ENCODE results near the gene SCN4A. TPM values are rescaled to one million over a fixed set of nuclear protein-coding genes. Genes with fewer than 3 reads are reported as not detected.

SCN4A gene
- polyA plus RNA-seq, 1 donor from 2014 or later: not detected

- Histone ChIP-seq H2AFZ (ENCODE audit: low read depth, low read length) (no peak overlapping the region), H4K20me1 (ENCODE audit: insufficient read depth) (no peaks in the 10 kb centered on the region), H3K9me2 (ENCODE audit: insufficient read depth, low read length) (no peaks in the 10 kb centered on the region), H3K9ac (ENCODE audit: low read length) (no peak overlapping the region), H3K36me3 (ENCODE audit: insufficient read depth, low read length) (no peaks in the 10 kb centered on the region), H3K27me3 (ENCODE audit: insufficient read depth, low read depth, low read length) (no peaks in the 10 kb centered on the region), H3K79me2 (replicated peaks; ENCODE audit: insufficient read depth, low read length) (no peaks in the 10 kb centered on the region), H3K4me2 (ENCODE audit: low read length) (no peak overlapping the region), H3K4me3 (ENCODE audit: low read length) (no peak overlapping the region), H3F3A (ENCODE audit: insufficient read depth, low read length, poor library complexity, severe bottlenecking) (no peaks in the 10 kb centered on the region), H3K9me3 (ENCODE audit: low read length) (no peaks in the 10 kb centered on the region), H3K27ac (ENCODE audit: low read length) (no peak overlapping the region)
- TF ChIP-seq REST (IDR thresholded peaks at IDR 0.05; ENCODE audit: borderline replicate concordance) (no peak), SMC3 (conservative IDR thresholded peaks at IDR 0.05; ENCODE audit: poor library complexity) (no peak), MXI1 (conservative IDR thresholded peaks at IDR 0.05; ENCODE audit: poor library complexity, severe bottlenecking) (no peak), RAD21 (conservative IDR thresholded peaks at IDR 0.05) (no peak), POLR2AphosphoS5 (IDR thresholded peaks at IDR 0.05) (no peak), TAF1 (IDR thresholded peaks at IDR 0.05; ENCODE audit: low read depth) (no peak), EZH2 (IDR thresholded peaks at IDR 0.05; ENCODE audit: borderline replicate concordance, insufficient read depth, low read length, poor library complexity, severe bottlenecking) (no peak), CTCF (IDR thresholded peaks at IDR 0.05; ENCODE audit: poor library complexity, severe bottlenecking) (no peak), EP300 (conservative IDR thresholded peaks at IDR 0.05; ENCODE audit: poor library complexity, severe bottlenecking) (no peak)
Observed at GRCh38 chr17:63988127-63988478, 15.4 kb upstream of the SCN4A start.

- Histone ChIP-seq H3K4me3 (ENCODE audit: low read length) (no peak overlapping the region), H3K79me2 (replicated peaks; ENCODE audit: insufficient read depth, low read length) (no peaks in the 10 kb centered on the region), H3K9me2 (ENCODE audit: insufficient read depth, low read length) (no peaks in the 10 kb centered on the region), H3K27ac (ENCODE audit: low read length) (no peak overlapping the region), H3F3A (ENCODE audit: insufficient read depth, low read length, poor library complexity, severe bottlenecking) (no peaks in the 10 kb centered on the region), H3K36me3 (ENCODE audit: insufficient read depth, low read length) (no peaks in the 10 kb centered on the region), H2AFZ (ENCODE audit: low read depth, low read length) (no peak overlapping the region), H3K9me3 (ENCODE audit: low read length) (no peaks in the 10 kb centered on the region), H3K4me2 (ENCODE audit: low read length) (no peak overlapping the region), H3K27me3 (ENCODE audit: insufficient read depth, low read depth, low read length) (no peaks in the 10 kb centered on the region), H4K20me1 (ENCODE audit: insufficient read depth) (no peaks in the 10 kb centered on the region), H3K9ac (ENCODE audit: low read length) (no peak overlapping the region)
- no peak for TF ChIP-seq EP300 (conservative IDR thresholded peaks at IDR 0.05; ENCODE audit: poor library complexity, severe bottlenecking)
- TF ChIP-seq POLR2AphosphoS5 (IDR thresholded peaks at IDR 0.05): no peak
- no peak for TF ChIP-seq MXI1 (conservative IDR thresholded peaks at IDR 0.05; ENCODE audit: poor library complexity, severe bottlenecking)
- no peak for TF ChIP-seq TAF1 (IDR thresholded peaks at IDR 0.05; ENCODE audit: low read depth)
- TF ChIP-seq EZH2 (IDR thresholded peaks at IDR 0.05; ENCODE audit: borderline replicate concordance, insufficient read depth, low read length, poor library complexity, severe bottlenecking): no peak
- TF ChIP-seq SMC3 (conservative IDR thresholded peaks at IDR 0.05; ENCODE audit: poor library complexity): no peak
- no peak for TF ChIP-seq RAD21 (conservative IDR thresholded peaks at IDR 0.05)
- no peak for TF ChIP-seq REST (IDR thresholded peaks at IDR 0.05; ENCODE audit: borderline replicate concordance)
- TF ChIP-seq CTCF (IDR thresholded peaks at IDR 0.05; ENCODE audit: poor library complexity, severe bottlenecking): no peak
Observed at GRCh38 chr17:63987221-63988126, 14.8 kb upstream of the SCN4A start.

All from neural cell (in vitro differentiated cells).